Activated gamma-delta T cell treated with anti-CD3 and anti-CD28 coated beads, Interleukin-2, amount 50 U/mL, for 16 hours (primary cell): Measurements from ENCODE around the gene KRTAP20-4.

ENCODE experiments used
- DNase-seq: peaks from one replicate; pipeline ENCODE4 v3.0.0-alpha.2; 2020; ENCODE audit warnings: low read depth

KRTAP20-4 gene

GRCh38 chr21:30652891-30653290 is 32.5 kb downstream of the KRTAP20-4 start:
- DNase-seq = no peak

GRCh38 chr21:30668776-30669175 is 48.3 kb downstream of the KRTAP20-4 start:
- DNase-seq = no peak
